CD4-positive, alpha-beta T cell treated with Interleukin-12 subunit alpha and Interleukin-12 subunit beta, for 1 hour (primary cell): ENCODE measurements around the gene TLX1.

Source experiments
- DNase-seq: peaks from one replicate; pipeline ENCODE4 v3.0.0-alpha.2; 2020

Gene TLX1

DNA sequence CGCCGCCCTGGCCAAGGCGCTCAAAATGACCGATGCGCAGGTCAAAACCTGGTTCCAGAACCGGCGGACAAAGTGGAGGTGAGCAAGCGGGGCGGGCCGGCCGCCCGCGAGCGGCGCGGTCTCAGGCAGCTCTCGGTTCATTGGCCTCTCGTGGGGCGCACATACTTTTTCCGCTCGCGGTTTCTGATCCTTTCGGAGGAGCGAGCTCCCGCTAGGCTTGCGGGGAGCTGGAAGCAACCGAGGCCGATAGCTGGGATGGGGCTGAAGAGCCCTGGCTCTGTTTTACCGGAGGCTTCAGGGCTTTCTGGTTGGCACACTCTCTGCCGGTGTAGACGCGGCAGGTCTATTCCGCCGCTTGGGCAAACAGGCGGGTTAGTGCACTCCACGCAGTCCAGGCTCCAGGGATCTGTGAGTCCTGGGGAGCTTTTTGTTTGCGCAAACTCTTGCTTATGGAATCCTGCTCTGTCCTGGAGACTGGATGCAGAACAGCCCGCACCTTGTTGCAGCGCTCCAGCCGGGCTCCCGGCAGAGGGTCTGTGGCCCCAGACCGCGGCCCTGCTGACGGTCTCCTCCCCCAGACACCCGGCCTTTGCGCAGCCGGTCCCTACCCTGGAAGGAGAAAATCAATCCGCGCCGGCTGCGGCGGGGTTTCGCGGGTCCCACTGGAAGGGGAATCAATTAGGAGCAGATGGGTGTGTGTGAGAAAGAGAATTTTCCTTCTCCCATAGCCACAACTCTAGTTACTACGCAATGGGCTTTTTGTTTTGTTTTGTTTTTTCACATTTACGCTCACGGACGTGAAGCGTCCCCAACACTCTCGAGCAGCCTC lies 3.4 kb downstream of the TLX1 start:
- no peak for DNase-seq

DNA sequence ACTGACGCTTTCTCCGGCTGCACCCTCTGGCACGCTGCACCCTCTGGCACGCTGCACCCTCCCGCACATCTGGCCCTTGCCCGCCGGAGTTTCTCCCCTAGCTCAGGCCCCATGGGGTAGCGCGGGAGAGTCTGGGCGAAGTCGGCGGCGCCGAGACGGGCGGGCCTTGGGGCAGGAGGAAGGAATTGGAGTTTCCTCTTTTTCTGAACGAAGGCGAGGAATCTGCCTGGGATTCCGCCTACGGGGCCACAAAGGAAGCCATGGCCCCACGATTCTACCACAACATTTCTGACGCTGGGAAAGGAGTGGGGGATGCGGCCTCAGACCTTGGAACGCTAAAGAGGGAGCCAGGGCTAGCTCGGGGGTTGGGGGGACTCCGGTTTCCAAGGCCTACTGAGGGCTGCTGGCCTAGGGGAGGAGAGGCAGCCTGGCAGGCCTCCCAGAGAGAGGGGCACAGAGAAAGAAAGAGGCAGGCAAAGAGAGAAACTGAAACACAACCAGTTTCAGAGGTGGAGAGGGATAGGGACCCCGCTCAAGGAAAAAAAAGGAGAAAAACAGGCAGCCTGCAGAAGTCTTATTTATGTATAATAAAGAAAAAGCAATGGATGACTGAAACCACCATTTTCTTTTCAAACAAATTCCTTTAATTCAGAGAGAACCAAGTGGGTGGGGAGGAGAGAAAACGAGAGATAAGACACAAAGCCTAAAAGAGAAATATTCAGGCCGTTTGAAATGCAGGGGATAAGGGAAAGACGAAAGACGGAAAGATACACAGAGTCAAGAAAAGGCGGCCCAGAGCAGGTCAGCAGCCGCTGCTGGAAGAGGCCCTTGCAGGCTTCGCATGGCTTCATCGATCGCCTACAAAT lies 4.3 kb downstream of the TLX1 start:
- no peak for DNase-seq

DNA sequence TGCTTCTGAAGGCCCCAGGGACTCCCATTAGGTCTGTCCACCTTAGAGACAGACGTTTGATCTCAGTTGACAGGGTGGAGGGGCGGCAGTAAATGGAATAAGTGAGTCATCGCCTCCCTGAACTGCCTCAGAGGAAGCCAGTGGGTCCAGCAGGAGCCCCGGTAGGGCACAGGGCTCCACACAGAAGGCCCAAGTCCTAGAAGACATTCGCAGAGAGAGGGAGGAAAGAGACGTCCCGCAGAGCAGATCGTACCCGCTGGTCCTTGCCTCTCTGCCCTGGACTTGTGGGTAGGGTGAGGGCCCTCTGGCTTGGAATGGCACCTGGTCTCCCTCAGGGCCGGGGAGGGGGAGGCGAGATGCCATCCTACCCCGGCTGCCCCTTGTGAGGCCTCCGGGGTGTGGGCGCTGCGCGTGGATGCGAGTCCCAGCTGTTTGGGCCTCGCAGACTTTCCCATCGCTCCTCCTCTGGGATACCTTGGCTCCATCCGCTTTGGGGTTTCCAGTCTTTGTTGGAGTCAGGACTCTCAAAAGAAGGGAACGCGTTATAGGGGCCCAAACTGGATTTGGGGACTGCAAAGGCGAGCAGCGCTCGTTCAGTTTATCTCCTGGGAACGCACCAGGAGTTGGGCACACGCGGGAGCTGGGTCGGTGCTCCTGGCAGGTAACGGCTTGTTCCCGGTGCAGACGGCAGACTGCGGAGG lies 5.1 kb downstream of the TLX1 start:
- DNase-seq, result no peak

DNA sequence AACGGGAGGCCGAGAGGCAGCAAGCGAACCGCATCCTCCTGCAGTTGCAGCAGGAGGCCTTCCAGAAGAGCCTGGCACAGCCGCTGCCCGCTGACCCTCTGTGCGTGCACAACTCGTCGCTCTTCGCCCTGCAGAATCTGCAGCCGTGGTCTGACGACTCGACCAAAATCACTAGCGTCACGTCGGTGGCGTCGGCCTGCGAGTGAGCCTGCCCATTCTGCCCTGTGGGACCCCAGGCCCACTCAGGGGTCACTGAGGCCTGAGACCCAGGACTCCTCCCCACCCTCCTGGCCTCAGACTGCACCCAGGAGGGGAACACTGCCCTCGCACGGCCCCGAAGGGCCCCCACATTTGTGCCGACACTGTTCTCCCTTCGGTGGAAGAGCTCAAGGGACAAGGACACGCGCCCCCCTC lies 5.6 kb downstream of the TLX1 start:
- no peak for DNase-seq

DNA sequence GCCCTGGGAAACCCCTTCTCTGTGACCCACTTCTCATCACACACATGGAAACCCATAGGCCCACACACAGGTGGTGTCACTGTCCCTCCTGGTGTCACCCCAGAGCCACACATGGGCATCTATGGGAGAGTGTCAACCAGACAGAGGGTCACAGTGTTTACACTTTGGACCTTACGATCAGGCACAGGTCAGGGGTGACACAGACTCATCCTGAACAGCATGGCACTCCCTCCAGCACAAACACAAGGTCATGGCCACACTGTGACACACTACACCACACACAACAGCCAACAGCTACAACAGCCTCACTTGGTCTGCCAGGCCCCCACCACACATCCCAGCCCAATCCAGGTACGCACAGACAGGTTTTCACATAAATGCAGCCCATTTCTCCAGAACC lies 6.2 kb downstream of the TLX1 start:
- DNase-seq, result no peak

DNA sequence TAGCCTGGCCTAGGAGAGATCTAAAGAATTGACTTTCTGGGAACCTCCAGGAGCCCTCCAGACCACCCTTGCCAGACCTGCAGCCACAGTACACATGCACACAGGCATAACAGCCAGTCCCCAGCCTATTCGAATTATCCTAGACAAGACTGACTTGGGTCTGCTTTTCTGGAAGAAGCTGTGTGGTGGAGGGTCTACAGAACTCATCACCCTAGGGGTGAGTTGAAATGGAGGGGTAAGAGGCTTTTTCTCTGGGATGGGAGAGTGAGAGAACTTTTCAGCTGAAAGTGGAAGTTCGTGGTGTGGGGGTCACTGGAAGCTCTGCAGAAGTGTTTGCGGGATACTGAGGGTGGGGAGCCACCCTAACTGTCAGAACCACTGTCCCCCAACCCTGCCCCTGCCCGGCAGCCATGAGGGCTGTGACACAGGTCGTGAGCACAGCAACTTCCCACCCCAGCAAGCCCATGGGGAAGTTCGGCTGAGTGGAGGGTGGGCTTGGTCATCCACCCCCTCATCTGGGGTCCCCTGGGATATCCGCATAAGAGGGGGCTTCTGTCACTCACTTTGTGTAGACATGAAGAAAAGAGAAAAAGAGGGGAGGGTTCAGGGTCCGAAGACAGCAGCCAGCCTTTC lies 7.8 kb downstream of the TLX1 start:
- no peak for DNase-seq

DNA sequence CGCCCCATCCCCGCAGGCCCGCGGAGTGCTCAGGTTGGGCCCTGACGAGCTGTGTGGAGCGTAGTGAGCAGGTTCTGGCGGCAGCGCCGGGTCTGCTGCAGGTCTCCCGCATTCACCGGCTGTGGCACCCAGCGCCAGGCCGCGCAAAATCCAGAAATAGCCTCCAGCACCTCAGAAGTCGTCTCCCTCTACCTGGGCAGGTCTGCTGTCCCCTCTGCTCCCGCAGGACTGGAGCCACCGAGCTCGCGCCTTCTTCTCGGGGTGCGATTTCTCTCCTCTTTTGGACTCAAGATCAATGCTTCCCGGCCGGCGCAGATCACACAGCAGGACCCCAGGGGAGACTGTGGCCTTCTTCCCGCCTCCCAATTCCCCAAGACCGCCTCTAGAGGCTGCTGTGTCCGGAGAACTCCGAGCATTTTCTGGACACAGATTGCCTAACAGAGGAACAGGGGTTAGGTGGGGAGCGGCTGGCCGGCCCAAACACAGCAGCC lies 8.4 kb downstream of the TLX1 start:
- no peak for DNase-seq

DNA sequence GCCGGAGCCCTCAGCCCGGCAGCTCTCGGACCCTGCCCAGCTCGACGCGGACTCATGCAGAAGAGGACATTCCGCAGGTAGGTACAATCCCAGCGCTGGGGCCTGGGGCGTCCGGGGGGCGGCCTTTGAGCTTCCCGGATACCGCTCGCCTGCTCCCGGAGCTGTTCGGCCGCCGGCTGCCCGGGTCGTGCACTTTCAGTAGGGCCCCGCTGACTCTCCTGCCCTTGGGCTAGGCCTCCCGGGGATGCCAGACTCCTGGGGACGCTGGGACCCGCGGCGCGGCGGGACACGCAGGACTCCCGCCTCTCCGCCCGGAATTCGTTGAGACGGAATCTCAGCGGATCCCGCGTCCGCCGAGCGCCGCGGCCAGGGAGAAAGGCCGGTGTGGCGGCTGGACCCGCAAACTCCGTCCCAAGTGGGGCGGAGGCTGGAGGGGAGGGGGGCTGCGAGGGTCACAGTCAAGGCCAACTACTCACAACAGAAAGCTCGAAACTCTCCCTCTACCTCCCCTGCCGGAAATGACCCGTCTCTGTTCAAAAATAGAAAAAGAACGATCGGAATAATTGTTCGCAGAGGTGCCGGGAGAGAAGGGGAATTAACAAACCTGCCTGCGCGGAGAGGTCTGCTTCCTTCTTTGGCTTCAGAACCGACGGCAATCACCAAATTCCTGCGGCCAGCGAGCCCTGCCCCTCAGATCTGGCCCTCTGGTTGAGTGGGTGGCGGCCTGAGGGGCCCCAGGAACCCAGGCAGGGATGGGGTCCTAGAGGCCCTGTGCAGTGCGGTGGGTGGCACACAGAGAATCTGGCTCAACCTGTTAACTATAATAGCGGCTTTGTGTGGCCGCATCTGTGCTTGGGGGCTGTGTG lies 9.2 kb downstream of the TLX1 start:
- DNase-seq, result no peak

DNA sequence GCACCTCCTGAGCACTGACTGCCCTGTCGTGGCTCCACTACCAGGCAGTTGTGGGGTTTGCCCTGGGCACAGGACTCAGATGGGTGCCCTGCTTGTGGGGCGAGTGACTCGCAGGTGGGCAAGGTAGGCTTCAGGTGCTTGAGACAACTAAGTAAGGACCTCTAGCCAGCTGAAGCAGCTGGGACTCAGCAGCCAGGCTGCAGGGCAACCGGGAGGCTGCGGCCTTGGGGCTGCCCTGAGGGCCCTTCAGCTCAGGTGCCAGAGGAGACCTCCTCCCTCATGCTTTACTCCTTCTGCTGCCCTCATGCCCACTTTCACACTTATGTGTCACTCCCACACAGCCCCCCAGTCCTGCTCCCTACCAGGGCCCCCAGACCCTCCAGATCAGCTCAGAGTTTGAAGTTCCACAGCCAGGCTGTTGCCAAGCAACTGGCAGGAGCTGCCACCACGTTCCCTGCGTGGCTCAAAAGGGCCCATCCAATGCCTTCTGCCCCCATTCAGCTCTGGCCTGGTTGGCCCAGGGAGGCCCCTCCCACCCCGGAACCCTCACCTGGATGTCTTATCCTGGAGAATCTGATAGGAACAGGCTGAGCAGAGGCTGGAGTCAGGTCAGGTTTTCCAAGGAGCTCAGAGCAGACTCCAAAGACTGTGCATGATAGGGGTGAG lies 10.0 kb downstream of the TLX1 start:
- DNase-seq, result no peak

DNA sequence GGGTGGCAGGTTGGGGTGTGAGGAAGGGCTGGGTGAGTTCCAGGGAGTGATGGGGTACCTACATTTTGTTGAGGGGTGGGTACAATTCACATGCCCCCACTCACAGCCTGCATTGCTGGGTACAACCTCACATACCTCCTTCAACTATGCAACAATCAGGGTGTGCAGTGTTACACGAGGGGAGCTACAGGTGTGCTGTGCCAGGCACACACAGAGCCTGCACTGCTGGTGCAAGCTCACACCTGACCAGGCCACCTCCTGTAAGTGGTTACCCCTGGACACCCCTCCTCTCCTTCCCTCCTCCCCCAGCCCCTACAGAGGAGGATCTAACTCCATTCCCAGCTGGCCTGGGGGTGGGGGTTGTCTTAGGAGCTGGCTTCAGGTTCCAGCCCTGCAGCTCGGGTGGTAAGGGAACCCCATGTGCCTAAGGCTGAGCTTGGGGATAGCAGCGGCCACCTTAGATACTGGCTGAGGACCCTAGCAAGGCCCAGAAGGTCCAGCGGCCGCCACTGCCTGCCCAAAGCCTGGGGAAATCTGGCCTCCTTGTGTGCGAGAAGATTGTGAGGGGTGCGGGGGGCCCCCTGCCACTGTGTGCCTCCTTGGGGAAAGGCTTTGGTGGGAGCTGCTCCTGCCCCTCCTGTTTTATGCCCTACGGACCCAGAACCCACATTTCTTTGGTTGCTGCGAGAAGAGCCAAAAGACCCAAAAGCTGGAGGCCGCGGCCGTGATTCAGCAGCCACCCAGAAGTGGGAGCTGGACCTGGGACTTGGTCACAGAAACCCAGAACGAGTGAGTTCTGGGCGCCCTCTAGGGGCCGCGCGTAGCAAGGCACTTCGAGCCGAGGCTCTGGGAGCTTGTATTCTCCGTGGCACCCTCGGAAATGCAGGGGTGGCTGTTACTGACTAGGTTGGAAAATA lies 10.8 kb downstream of the TLX1 start:
- peak; percentile 80 for DNase-seq

DNA sequence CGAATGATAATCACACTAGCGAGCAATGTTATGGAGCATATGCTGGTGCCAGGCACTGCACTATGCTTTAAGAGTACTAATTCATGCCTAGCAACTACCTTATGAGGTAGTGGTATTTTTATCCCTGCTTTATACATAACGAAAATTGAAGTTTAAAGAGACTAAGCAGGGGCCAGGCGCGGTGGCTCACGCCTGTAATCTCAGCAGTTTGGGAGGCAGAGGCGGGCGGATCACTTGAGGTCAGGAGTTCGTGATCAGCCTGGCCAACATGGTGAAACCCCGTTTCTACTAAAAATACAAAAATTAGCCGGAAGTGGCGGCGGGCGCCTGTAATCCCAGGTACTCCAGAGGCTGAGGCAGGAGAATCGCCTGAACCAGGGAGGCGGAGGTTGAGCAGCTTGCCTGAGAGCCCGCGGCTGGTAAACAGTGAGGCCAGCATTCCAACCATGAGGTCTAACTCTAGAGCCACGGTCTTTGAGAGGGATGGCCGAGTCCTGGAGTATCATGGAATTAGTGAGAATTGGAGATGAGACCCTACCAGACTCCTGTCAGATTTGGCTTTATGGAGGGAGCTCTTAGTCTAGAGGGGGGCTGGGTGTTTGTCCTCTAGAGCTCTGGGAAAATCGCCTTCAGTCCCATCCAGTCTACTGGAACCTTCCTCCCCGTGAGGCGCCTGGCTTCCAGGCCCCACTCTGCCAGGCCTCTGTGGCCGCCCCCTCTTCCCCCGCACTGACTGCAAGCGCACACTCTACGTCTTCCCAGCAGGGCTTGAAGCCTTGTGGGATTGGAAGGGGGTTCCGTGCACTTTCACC lies 11.6 kb downstream of the TLX1 start:
- no peak for DNase-seq

DNA sequence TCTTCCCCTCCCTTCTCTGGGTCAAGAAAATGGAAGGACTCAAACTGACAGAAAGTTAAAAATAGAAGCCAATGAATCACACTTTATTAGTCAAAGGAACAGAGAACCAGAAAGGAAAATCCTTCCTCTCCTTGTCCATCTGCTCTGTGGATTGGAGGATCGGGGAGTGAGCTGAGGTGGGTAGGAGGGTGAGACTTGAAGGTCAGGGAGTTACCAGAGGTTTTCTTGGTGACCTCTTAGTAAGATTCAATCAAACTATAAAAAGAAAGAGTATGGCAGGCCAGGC lies 12.2 kb downstream of the TLX1 start:
- no peak for DNase-seq

DNA sequence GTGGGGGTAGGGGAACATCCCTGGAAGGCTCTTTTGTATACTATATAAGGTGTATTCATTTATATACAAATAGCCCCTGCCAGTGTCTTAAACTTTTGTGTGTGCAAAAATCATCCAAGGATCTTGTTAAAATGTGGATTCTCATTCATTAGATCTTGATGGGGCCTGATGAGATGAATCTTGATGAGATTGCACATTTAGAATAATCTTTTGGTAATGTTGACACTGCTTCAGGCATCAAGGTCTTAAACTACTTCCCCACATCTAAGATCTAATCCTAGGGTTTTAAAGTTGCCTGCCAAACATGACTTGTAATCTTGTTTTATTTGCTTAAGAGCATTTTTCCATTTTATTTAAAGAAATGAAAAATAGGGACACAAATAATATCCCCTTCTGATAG lies 13.0 kb downstream of the TLX1 start:
- DNase-seq, result no peak

DNA sequence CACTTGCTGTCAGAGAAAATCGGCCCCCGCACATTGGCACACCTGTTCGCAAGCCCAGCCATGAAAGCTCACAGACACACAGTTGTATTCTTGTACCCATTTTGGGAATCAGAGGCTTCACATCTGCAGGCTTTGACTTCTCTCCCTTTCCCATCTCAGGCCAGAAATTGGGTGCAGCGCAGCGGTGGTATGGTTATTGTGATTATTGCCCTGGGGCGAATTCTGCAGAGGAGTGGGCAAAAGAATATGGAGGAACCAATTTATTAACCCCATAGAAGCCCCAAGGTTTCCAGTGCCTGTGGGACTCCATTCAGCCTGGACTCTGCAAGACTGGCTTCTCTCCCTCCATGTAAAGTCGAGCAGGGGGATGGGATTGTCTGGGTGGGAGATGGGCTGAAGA lies 14.0 kb downstream of the TLX1 start:
- DNase-seq, result no peak

DNA sequence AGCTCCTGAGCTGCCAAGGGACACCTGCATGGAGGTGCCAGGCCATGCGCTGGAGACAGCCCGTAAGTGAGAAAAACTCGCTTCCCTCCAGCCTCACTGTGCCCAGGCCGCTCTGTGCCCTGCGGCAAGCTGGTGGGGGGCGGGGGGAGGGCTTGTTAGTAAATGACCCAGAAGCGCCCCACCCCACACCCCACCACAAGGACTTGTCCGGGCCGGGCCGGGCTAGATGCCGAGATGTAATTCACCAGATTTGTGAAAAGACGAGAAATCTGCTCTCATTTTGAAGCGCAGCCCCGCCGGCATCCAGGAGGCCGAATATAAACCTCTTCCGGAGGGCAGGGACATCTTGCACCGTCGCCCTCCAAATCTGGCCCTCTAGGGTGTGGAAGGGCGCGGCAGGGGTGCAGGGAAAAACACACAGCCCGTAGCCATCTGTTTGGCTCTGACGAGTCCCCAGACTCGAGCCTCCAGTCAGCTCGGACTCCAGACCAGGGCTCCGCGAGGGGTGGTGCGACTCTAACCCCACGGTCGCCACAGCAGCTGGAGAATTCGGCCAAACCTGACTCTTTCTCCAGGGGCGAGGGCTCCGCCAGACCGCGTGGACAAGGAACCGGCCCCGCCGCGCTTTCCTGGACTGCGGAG lies 14.8 kb downstream of the TLX1 start:
- DNase-seq, result no peak

DNA sequence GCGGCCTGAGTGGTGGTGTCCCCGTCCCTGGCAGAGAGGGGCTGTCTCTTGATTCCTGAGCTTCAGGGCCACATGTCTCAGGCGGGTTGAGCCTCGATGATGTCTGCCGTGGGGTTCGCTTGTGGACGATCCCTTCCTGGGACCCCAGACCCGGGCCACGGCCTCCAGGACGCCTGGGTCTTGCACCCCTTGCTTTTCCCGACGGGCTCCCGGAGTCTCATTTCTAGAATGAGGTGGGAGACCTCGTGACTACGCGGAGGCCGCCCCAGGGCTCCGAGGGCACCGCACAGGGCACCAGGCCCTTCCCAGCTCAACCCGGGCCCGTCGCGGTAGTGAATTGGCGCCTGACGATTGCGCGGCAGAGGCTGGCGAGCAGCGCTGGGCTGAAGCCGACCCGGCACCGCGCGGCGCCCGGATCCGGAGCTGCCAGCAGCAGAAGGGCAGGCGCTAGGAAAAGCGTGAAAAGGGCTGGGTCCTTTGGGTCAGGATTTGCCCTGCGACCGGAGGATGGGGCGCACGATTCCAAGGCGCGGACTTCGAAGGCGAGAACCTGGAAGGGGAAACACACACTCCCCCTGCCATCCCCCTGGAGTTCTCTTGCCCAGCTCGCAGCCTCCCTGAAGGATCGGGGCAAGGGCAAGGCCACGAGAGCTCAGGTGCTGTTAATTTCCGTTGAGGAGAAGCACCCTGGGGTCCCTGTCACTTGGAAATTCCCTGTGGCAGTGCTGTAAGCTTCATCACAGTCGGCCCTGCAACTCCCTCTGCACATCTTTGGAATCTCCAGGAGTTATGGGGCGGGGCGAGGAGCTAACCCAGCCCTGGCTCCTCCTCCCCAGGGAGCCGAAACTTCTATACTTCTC lies 15.5 kb downstream of the TLX1 start:
- no peak for DNase-seq

DNA sequence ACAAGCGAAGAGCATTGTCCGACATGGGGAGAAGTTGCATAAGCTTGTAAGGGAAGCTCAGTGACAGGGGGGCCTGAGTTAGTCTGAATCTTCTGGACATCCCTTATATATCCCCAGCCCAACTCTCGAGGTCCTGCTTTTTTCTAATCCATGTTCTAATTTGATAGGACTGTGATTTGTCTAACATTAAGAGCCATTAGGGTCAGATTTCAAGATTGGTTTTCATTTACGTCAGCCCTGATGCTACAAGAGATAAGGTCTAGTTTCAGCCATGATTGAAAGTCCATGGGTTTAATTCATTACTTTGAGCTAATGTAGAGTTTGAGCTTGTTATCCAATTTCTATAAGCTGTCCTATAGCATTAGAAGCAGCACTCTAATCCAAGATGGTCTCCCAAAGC lies 20.3 kb downstream of the TLX1 start:
- DNase-seq, result no peak

DNA sequence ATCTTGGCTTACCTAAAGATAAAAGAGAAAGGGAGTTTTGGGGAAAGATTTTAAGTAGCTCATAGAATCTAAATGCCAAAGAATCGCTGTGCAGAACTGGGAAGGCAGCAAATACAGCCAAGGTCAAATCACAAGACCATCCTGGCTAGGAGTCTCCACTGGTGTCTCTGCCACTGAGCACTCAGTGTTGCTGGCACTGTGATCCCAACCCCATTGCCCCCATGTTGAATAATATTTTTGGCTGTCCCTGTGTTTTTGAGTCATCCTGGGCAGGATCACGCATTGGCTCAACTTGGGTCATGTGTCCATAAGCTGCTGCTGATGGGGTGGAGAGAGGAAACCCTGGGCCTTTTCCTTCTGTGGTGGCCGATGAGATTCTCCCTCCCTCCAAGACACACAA lies 21.2 kb downstream of the TLX1 start:
- DNase-seq, result no peak
